CD14-positive monocyte (primary cell): Measurements from ENCODE around the gene THSD7B. TPM values are rescaled to one million over a fixed set of nuclear protein-coding genes. Genes with fewer than 3 reads are reported as not detected.

Experiments
- DNase-seq, 3 donors: peaks; one replicate each; pipeline ENCODE4 v3.0.0-alpha.2; 2011 to 2022
- H2AFZ ChIP-seq: 2 replicates; pipeline ENCODE4 v1.6.0; 2012; ENCODE audit warnings: mild to moderate bottlenecking, low read depth, low read length, inconsistent platforms; ENCODE audit not compliant: insufficient read depth, poor library complexity, severe bottlenecking
- H3K27ac ChIP-seq, 2 donors: 1 replicate in 1 of 2; 2 replicates in 1 of 2; pipeline ENCODE4 v1.5.1; 2012 to 2013; ENCODE audit warnings: low read length in 2 of 2, control low read depth in 1 of 2, inconsistent platforms in 1 of 2, low read depth in 1 of 2, mild to moderate bottlenecking in 1 of 2
- H3K27me3 ChIP-seq, 2 donors: one replicate each; pipeline versions ENCODE4 v1.6.0 to v1.6.1; 2011 to 2013; ENCODE audit warnings: low read length in 2 of 2; ENCODE audit not compliant: control insufficient read depth in 2 of 2, insufficient read depth in 2 of 2
- H3K36me3 ChIP-seq, 2 donors: replicated peaks in 1 of 2; 1 replicate in 1 of 2; 2 replicates in 1 of 2; pipeline versions ENCODE4 v1.5.1 to v1.6.1; 2012 to 2013; ENCODE audit warnings: low read length in 2 of 2, control low read depth in 1 of 2, inconsistent platforms in 1 of 2, mild to moderate bottlenecking in 1 of 2; ENCODE audit not compliant: insufficient read depth in 2 of 2, control insufficient read depth in 1 of 2
- H3K4me1 ChIP-seq, 2 donors: 1 replicate in 1 of 2; 2 replicates in 1 of 2; pipeline versions ENCODE4 v1.5.1 to v1.6.1; 2012 to 2013; ENCODE audit warnings: low read length in 2 of 2, control low read depth in 1 of 2, inconsistent platforms in 1 of 2, mild to moderate bottlenecking in 1 of 2, moderate library complexity in 1 of 2; ENCODE audit not compliant: insufficient read depth in 2 of 2, control insufficient read depth in 1 of 2
- H3K4me2 ChIP-seq: replicated peaks from 2 replicates; pipeline ENCODE3; 2012; ENCODE audit warnings: low read length, moderate library complexity, mild to moderate bottlenecking; ENCODE audit not compliant: poor library complexity, severe bottlenecking; ENCODE audit errors: extremely low read depth
- H3K4me3 ChIP-seq, 3 experiments: fragments of 200-600 bp in 1 of 3; sonication (generic) in 1 of 3; replicated peaks in 1 of 3; 1 replicate in 2 of 3; 2 replicates in 1 of 3; pipeline ENCODE4 v1.5.1; 2011 to 2013; ENCODE audit warnings: low read length in 3 of 3, mild to moderate bottlenecking in 3 of 3, control low read depth in 2 of 3, low read depth in 2 of 3, inconsistent platforms in 1 of 3, moderate library complexity in 1 of 3
- H3K79me2 ChIP-seq: 2 replicates; pipeline ENCODE4 v1.6.0; 2012; ENCODE audit warnings: mild to moderate bottlenecking, control low read depth, inconsistent platforms, low read length, moderate library complexity; ENCODE audit not compliant: insufficient read depth
- H3K9ac ChIP-seq: 2 replicates; pipeline ENCODE4 v1.6.0; 2017; ENCODE audit warnings: low read length, mild to moderate bottlenecking; ENCODE audit not compliant: insufficient read depth, poor library complexity, severe bottlenecking
- H3K9me3 ChIP-seq, 2 donors: replicated peaks in 1 of 2; 1 replicate in 1 of 2; 2 replicates in 1 of 2; pipeline versions ENCODE4 v1.5.1 to v1.6.1; 2012 to 2013; ENCODE audit warnings: low read length in 2 of 2, control low read depth in 1 of 2; ENCODE audit not compliant: control insufficient read depth in 1 of 2, insufficient read depth in 1 of 2
- H4K20me1 ChIP-seq: 2 replicates; pipeline ENCODE4 v1.6.0; 2012; ENCODE audit warnings: mild to moderate bottlenecking, low read length, control low read depth, moderate library complexity; ENCODE audit not compliant: insufficient read depth
- H3K27ac Mint-ChIP-seq, 7 donors: one replicate each; pipeline ENCODE4 v1.8.0; 2020; ENCODE audit warnings: mild to moderate bottlenecking in 7 of 7, mixed read lengths in 7 of 7, moderate library complexity in 6 of 7, inconsistent platforms in 2 of 7
- H3K27me3 Mint-ChIP-seq, 3 donors: one replicate each; pipeline ENCODE4 v1.8.0; 2021 to 2022; ENCODE audit warnings: low read depth in 3 of 3, mild to moderate bottlenecking in 3 of 3, mixed read lengths in 3 of 3, moderate library complexity in 3 of 3, inconsistent platforms in 1 of 3
- H3K36me3 Mint-ChIP-seq, 2 donors: one replicate each; pipeline ENCODE4 v1.8.0; 2020; ENCODE audit warnings: mixed read lengths in 2 of 2, inconsistent platforms in 1 of 2, mild to moderate bottlenecking in 1 of 2
- H3K4me1 Mint-ChIP-seq: one replicate; pipeline ENCODE4 v1.8.0; 2020; ENCODE audit warnings: mild to moderate bottlenecking, mixed read lengths
- H3K4me3 Mint-ChIP-seq, 2 donors: one replicate each; pipeline ENCODE4 v1.8.0; 2020; ENCODE audit warnings: mild to moderate bottlenecking in 2 of 2, mixed read lengths in 2 of 2, moderate library complexity in 1 of 2
- H3K9me3 Mint-ChIP-seq, 7 donors: one replicate each; pipeline ENCODE4 v1.8.0; 2020 to 2022; ENCODE audit warnings: mixed read lengths in 7 of 7, mild to moderate bottlenecking in 6 of 7, moderate library complexity in 6 of 7, inconsistent platforms in 2 of 7
- WGBS: methylation state at CpG from one replicate; pipeline ENCODE4 v1.1.5; 2013; ENCODE audit warnings: missing lambda C conversion rate; ENCODE audit not compliant: insufficient coverage; 5-methylcytosine and 5-hydroxymethylcytosine counted together
- intact Hi-C, 2 donors: fragments of 100-400 bp; cut with micrococcal nuclease; formaldehyde crosslinking; loops; one replicate each; pipeline versions ENCODE4 v1.15.0 to v1.15.1; 2023
- polyA plus RNA-seq, 3 donors: library from polyadenylated mRNA; depleted of rRNA in 1 of 3; unstranded in 2 of 3; stranded (reverse) in 1 of 3; fragments of 300-500 nt in 2 of 3; fragments of >200 nt in 1 of 3; fragmentation: Illumina TruSeq in 2 of 3; gene quantifications; 1 replicate in 2 of 3; 2 replicates in 1 of 3; pipeline ENCODE4 v1.2.3, GENCODE V29; 2012 to 2021
- TF ChIP-seq, protein P1 (sequence below): fragments of 200-600 bp; IDR thresholded peaks from one replicate; pipeline ENCODE4 v1.8.0; 2022; ENCODE audit warnings: antibody characterized with exemption, mild to moderate bottlenecking

The THSD7B gene
- polyA plus RNA-seq, 3 donors, result not detected

- Histone ChIP-seq H3K79me2 (no peaks in the 10 kb centered on the region), H4K20me1 (no peaks in the 10 kb centered on the region), H3K9me3 (no peaks in the 10 kb centered on the region), H3K4me3 (no peak overlapping the region), H3K36me3 (no peaks in the 10 kb centered on the region), H2AFZ (no peak overlapping the region), H3K27ac (no peak overlapping the region), H3K27me3 (no peaks in the 10 kb centered on the region), H3K4me2 (no peak overlapping the region), H3K4me1 (no peaks in the 10 kb centered on the region), H3K9ac (no peak overlapping the region)
- Mint-ChIP-seq H3K4me1 (no peaks in the 10 kb centered on the region), H3K27me3 (peaks cover 0 to 1% (median 0%) of the 10 kb centered on the region in 3 donors), H3K36me3 (no peaks in the 10 kb centered on the region), H3K4me3 (no peak overlapping the region), H3K9me3 (peaks cover 0 to 2% (median 0%) of the 10 kb centered on the region in 7 donors), H3K27ac (no peak overlapping the region)
- WGBS, result no CpG with 5 or more reads among the region's 3 CpGs
- intact Hi-C loops, result no loop called here
- TF ChIP-seq, protein P1, sequence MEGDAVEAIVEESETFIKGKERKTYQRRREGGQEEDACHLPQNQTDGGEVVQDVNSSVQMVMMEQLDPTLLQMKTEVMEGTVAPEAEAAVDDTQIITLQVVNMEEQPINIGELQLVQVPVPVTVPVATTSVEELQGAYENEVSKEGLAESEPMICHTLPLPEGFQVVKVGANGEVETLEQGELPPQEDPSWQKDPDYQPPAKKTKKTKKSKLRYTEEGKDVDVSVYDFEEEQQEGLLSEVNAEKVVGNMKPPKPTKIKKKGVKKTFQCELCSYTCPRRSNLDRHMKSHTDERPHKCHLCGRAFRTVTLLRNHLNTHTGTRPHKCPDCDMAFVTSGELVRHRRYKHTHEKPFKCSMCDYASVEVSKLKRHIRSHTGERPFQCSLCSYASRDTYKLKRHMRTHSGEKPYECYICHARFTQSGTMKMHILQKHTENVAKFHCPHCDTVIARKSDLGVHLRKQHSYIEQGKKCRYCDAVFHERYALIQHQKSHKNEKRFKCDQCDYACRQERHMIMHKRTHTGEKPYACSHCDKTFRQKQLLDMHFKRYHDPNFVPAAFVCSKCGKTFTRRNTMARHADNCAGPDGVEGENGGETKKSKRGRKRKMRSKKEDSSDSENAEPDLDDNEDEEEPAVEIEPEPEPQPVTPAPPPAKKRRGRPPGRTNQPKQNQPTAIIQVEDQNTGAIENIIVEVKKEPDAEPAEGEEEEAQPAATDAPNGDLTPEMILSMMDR, result no peak
- no peak for DNase-seq
Observed at GRCh38 chr2:137348301-137348700, 583.0 kb downstream of the THSD7B start.

DNA sequence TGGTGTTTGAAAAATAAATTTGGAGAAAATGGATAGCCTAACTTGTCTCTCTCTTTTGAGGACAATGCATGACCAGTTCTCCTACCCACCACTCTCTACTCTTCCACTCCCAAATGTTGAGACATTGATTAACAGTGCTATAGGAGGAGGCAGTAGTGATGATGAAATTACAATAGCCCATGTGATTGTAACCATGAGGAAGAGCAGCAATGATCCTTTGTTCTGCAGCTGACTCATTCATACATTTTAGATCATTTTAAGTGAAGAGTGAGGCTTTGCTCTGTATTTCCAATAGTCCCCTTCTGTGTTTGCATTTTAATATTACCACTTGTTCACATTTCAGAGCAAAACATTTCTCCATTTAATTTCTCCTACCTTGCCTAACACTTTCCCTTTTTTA lies 592.3 kb downstream of the THSD7B start:
- Histone ChIP-seq H3K36me3 (no peaks in the 10 kb centered on the region), H3K9me3 (peaks cover 19 to 36% of the 10 kb centered on the region in 2 donors), H3K27ac (no peak overlapping the region), H2AFZ (no peak overlapping the region), H3K27me3 (no peaks in the 10 kb centered on the region), H4K20me1 (no peaks in the 10 kb centered on the region), H3K79me2 (no peaks in the 10 kb centered on the region), H3K4me2 (no peak overlapping the region), H3K4me1 (no peaks in the 10 kb centered on the region), H3K9ac (no peak overlapping the region), H3K4me3 (no peak overlapping the region)
- intact Hi-C loops, result no loop called here
- Mint-ChIP-seq H3K9me3 (peaks cover 3 to 25% (median 10%) of the 10 kb centered on the region in 7 donors), H3K27me3 (peaks cover 0 to 3% (median 0%) of the 10 kb centered on the region in 3 donors), H3K36me3 (no peaks in the 10 kb centered on the region), H3K27ac (no peak overlapping the region), H3K4me1 (no peaks in the 10 kb centered on the region), H3K4me3 (no peak overlapping the region)
- DNase-seq, result no peak
- TF ChIP-seq, protein P1, result no peak
